Stimulated activated naive CD8-positive, alpha-beta T cell treated with anti-CD3 and anti-CD28 coated beads, Interleukin-15, amount 100 ng/mL, for 72 hours (primary cell): ENCODE data around the gene UBE2N.

Experiments used
- ATAC-seq: fragments of 150-1000 bp; cut with Tn5 transposase; 2 replicates; pipeline ENCODE4 v1.10.0; 2021; ENCODE audit warnings: mild to moderate bottlenecking, moderate library complexity
- DNase-seq, 2 donors: peaks; one replicate each; pipeline ENCODE4 v3.0.0; 2021 to 2022
- H3K27ac Mint-ChIP-seq, 2 donors: one replicate each; pipeline ENCODE4 v1.8.0; 2022; ENCODE audit warnings: mild to moderate bottlenecking in 2 of 2, mixed read lengths in 2 of 2, moderate library complexity in 2 of 2
- H3K27me3 Mint-ChIP-seq: one replicate; pipeline ENCODE4 v1.8.0; 2022; ENCODE audit warnings: mixed read lengths
- H3K4me1 Mint-ChIP-seq: one replicate; pipeline ENCODE4 v1.8.0; 2022; ENCODE audit warnings: mild to moderate bottlenecking, mixed read lengths
- H3K4me3 Mint-ChIP-seq, 2 donors: one replicate each; pipeline ENCODE4 v1.8.0; 2022; ENCODE audit warnings: mild to moderate bottlenecking in 2 of 2, mixed read lengths in 2 of 2, moderate library complexity in 1 of 2
- H3K9me3 Mint-ChIP-seq, 2 donors: one replicate each; pipeline ENCODE4 v1.8.0; 2022; ENCODE audit warnings: mixed read lengths in 2 of 2

Gene UBE2N

DNA sequence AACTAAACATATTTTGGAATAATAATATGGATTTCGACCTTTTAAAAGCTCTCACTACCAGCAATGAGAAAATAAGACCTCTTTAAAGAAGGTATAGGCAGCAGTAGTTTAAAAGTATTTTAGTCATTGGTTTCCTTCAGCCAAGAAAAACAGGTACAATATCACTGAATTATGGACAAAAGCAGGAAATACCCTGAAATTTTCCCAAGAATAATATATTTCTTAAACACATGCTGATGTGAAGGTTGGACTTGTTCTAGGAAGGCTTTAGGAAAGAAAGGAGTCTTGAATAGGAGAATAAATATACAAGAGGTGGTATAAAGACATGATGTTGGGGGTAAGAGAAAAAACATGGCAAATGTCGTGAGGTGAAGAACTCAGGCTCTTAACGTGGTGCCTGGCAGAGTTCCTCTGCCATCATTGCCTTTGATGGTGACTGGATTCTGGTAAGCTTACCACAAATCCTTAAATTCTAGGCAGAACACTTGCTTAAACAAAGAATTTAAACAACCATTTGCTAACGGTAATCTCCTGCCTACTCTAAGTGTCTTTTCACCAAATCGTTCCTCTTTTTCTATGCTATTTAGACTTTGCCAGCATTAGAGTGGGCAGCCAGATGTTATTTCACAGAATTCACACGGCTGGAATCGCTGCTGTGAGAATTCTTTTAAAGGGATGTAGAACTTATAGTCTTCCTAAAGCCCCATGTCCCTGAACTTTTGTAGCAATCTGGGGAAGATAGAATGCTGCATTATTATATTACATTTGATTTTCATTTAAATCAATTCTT lies 75.9 kb downstream of the UBE2N start:
- Mint-ChIP-seq H3K27ac (no peak overlapping the region), H3K4me1 (peaks cover 19% of the 10 kb centered on the region), H3K27me3 (no peaks in the 10 kb centered on the region), H3K4me3 (no peak overlapping the region), H3K9me3 (no peaks in the 10 kb centered on the region)
- ATAC-seq (no peak), DNase-seq (no peak)

DNA sequence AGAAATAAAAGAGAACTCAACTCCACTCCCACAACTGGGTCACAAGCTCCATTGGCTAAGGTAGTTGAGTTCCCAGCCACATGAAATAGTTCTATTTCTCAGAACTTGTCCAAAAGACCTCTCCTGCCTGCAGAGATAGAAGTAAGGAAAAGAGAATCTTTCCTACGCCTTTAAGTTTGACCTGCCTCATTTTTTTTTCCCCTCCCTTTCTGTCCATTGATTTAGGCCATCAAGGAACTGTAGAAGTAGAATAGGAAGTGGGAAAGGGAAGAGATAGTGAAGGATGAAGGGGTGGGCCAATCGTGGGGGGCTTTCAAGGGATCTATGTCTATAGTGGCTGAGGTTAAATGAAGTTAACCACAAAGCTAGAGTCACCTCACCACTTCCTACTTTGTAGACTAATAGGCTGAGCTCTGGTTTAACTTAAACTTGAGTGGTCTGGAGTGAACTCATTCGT lies 77.9 kb downstream of the UBE2N start:
- Mint-ChIP-seq H3K4me3 (peak overlapping the region in 1 of 2 donors; percentile 47), H3K9me3 (no peaks in the 10 kb centered on the region), H3K4me1 (peaks cover 19% of the 10 kb centered on the region), H3K27me3 (no peaks in the 10 kb centered on the region), H3K27ac (peak overlapping the region; percentile 13 to 64)
- DNase-seq (no peak), ATAC-seq (peak; percentile 97)

DNA sequence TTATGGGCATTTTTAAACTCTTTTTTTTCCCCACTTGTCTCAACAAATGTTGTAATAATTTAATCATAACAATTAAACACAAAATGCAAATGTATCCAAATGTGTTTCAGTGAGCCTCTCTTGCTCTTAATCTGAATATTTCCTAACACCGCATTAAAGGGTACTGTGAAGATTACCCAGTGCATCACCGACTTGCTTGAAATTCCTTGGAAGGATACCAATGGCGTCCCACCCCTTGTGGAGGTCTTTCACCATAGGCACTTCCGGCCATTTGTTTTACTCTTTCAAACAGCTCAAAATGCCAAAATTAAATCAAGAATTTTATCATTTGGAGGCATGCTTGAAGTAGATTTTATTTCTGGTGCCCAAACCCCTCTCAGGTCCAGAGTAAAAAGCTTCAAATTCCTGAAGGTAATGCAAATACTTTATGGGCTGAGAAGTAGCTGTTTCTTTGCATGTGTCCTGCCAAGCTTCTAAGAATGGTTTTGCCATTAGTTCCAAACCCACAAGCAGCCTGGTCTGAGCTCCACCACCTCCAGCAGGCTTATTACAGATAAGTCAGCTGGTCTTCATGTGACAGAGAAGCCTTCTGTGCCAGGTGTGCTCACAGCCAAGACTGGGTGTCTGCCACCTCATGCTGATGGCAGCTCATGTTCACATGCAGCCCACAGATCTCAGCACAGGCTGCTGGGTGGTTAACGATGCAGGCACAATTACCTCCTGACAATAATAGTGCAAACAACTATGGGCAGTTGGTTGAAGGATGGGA lies 80.4 kb downstream of the UBE2N start:
- Mint-ChIP-seq H3K27ac (no peak overlapping the region), H3K4me1 (peaks cover 24% of the 10 kb centered on the region), H3K4me3 (no peak overlapping the region), H3K27me3 (no peaks in the 10 kb centered on the region), H3K9me3 (no peaks in the 10 kb centered on the region)
- DNase-seq (no peak), ATAC-seq (no peak)

DNA sequence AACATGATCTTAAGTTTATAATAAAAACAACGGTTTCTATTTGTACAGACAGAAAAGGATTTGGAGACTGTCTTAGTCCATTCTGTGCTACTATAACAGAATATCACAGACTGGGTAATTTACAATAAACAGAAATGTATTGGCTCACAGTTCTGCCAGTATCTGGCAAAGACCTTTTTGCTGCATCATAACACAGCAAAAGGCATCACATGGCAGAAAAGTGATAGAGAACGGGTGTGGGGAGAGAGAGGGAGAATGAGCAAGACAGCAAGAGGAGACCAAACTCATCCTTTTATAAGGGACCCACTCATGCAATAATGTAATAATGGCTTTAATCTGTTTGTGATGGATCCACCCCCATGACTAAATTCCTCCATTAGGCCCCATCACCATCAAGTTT lies 81.1 kb downstream of the UBE2N start:
- no peak overlapping the region for H3K27ac Mint-ChIP-seq
- H3K4me3 Mint-ChIP-seq: no peak overlapping the region
- H3K27me3 Mint-ChIP-seq: no peaks in the 10 kb centered on the region
- ATAC-seq (no peak), DNase-seq (no peak)
- H3K9me3 Mint-ChIP-seq: no peaks in the 10 kb centered on the region
- peaks cover 24% of the 10 kb centered on the region for H3K4me1 Mint-ChIP-seq

DNA sequence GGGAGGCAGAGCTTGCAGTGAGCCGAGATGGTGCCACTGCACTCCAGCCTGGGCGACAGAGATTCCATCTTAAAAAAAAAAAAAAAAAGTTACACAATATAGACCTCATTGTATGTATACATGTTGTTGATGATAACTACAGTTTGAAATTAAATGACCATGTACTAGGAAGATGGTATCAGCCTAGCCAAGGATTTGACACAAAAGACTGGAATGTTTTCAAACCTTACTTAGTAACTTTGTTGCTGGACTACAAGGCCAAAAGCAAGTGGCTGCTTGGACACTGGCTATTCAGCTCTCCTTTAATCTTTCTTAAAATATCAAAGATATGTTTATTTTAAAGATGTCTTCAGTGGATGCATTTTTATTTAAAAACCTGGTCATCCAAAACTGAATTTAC lies 82.9 kb downstream of the UBE2N start:
- H3K27ac Mint-ChIP-seq: no peak overlapping the region
- peaks cover 13% of the 10 kb centered on the region for H3K4me1 Mint-ChIP-seq
- no peak overlapping the region for H3K4me3 Mint-ChIP-seq
- no peaks in the 10 kb centered on the region for H3K9me3 Mint-ChIP-seq
- no peaks in the 10 kb centered on the region for H3K27me3 Mint-ChIP-seq
- DNase-seq: no peak
- ATAC-seq: no peak

DNA sequence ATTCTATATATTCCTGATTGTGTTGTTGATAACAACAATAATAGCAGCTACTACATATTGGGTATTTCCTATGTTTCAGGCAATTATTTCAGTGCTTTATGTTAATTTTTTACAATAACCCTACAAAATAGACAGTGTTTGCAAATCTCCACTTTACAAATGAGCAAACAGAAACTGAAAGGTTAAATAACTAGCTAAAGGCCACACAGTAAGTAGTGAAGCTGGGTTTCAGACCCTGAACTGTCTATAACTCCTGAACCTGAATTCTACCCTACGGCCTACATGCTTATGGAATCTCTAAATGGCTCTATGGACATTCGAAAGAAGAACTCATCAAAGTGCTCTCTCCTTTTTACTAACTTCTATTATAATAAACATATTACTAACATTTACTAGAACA lies 83.7 kb downstream of the UBE2N start:
- peaks cover 6% of the 10 kb centered on the region for H3K4me1 Mint-ChIP-seq
- no peak overlapping the region for H3K27ac Mint-ChIP-seq
- H3K27me3 Mint-ChIP-seq: no peaks in the 10 kb centered on the region
- DNase-seq: no peak
- H3K9me3 Mint-ChIP-seq: no peaks in the 10 kb centered on the region
- no peak overlapping the region for H3K4me3 Mint-ChIP-seq
- no peak for ATAC-seq

DNA sequence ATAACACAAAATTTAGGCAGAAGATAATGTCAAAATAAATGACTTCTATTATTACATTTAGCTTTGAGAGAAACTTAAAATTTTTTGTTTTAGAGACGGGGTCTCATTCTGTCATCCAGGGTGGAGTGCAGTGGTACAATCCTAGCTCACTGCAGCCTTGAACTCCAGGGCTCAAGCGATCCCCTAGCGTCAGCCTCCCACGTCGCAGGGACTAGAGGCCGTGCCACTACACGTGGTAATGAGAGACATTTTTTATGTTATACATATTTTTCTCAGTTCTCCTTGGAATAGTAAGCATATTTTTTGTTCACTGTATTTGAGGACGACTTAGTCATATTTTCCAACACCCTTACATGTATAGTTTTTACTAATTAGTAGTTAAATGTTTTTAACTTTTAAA lies 85.5 kb downstream of the UBE2N start:
- H3K4me1 Mint-ChIP-seq: peaks cover 5% of the 10 kb centered on the region
- DNase-seq: no peak

More for the DNA sequence above, 85.5 kb downstream of the UBE2N start:
- H3K27me3 Mint-ChIP-seq: no peaks in the 10 kb centered on the region
- no peak overlapping the region for H3K4me3 Mint-ChIP-seq
- no peak for ATAC-seq
- no peak overlapping the region for H3K27ac Mint-ChIP-seq
- H3K9me3 Mint-ChIP-seq: no peaks in the 10 kb centered on the region
